IPS-18c (cell line): ENCODE measurements around the gene MKLN1.

ENCODE experiments used
- H3K4me3 ChIP-seq: 2 replicates; pipeline ENCODE4 v1.7.0; 2013; ENCODE audit warnings: low read depth, mild to moderate bottlenecking, low read length, moderate library complexity; ENCODE audit not compliant: insufficient read depth
- H3K9me3 ChIP-seq: one replicate; pipeline ENCODE4 v1.6.1; 2013; ENCODE audit warnings: mild to moderate bottlenecking, low read length, moderate library complexity; ENCODE audit not compliant: control insufficient read depth, insufficient read depth

MKLN1 gene

DNA sequence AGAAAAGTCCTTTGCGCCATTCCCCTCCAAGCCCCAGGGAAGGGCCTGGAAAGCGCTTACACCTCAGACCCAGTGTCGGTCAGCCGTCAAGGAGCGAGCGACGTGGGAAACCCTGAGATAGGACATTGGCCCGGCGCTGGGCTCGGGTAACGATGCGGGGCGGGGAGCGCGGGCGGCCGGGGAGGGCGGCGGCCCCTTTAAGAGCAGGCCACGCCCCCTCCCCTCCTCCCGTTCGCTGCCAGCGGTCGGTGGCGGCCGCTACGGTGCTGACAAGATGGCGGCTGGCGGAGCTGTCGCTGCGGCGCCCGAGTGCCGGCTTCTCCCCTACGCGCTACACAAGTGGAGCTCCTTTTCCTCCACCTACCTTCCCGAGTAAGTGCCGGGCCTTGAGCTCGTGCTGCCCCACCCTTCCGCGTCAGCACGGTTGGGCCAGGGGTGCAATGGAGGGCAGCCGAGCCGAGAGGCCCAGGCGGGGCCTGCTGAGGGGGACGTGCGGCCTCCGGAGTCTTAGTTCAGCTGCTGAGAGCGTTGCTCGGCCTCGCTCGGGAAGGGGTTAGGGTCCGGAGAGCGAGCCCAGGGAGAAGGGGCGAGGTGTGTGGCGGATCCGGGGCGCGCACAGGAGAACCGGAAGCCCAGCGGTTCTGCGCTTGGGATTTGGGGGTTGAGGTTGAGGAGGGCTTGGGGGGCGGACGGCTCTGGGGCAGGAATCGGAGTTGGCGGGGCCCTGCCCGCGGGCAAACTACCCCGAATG lies at the start of gene MKLN1:
Gene MKLN1, plus strand, starts transcription at position 251 of the 751 bp plus-strand sequence. Its CDS starts 24 bp downstream, at position 275.
- Histone ChIP-seq H3K4me3 (peak within 1 kb of the TSS; percentile 93), H3K9me3 (no peaks in the 10 kb centered on the region)

DNA sequence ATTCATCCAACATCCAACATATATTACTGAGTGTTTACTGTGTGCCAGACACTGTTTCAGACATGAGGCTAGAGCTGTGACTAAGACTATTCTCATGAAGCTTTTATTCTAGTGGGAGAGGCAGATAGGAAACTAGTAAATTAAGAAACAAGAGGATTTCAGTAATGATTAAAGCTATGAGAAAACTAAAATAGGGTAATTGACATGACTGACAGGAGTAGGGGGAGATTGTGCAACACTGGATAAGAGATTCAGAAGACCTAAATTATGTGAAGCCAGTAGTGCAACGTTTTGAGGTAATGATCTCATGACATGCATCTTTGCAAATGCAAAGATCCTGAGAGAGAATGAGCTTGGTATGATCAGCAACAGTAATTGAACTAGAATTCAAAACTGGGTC lies 48.6 kb upstream of the MKLN1 start:
- Histone ChIP-seq H3K9me3 (no peaks in the 10 kb centered on the region), H3K4me3 (no peak overlapping the region)

DNA sequence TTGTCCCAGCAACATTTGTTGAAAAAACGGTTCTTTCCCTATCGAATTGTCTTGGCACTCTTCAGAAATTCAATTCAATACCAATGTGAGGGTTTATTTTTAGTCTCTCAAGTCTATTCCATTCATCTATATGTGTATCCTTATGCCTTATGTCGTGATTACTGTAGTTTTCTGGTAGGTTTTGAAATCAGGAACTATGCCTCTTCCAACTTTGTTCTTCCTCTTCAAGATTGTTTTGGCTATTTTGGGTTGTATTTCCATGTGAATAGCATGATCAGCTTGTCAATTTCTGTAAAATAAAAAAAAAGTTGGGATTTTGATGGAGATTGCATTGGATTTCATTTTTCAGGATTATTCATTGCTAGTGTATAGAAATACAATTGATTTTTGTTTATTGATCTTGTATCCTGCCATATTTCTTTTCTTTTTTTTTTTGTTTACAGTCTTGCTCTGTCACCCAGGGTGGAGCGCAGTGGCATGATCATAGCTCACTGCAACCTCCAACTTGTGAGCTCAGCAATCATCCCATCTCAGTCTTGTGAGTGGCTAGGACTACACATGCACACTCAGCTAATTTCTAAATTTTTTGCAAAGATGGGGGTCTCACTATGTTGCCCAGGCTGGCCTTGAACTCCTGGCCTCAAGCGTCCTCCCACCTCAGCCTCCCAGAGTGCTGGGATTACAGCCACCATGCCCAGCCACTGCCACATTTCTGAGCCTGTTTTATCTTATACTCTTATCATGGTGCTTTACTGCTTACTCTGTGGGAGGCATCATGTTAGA lies 46.2 kb upstream of the MKLN1 start:
- H3K4me3 ChIP-seq = no peak overlapping the region
- no peaks in the 10 kb centered on the region for H3K9me3 ChIP-seq

DNA sequence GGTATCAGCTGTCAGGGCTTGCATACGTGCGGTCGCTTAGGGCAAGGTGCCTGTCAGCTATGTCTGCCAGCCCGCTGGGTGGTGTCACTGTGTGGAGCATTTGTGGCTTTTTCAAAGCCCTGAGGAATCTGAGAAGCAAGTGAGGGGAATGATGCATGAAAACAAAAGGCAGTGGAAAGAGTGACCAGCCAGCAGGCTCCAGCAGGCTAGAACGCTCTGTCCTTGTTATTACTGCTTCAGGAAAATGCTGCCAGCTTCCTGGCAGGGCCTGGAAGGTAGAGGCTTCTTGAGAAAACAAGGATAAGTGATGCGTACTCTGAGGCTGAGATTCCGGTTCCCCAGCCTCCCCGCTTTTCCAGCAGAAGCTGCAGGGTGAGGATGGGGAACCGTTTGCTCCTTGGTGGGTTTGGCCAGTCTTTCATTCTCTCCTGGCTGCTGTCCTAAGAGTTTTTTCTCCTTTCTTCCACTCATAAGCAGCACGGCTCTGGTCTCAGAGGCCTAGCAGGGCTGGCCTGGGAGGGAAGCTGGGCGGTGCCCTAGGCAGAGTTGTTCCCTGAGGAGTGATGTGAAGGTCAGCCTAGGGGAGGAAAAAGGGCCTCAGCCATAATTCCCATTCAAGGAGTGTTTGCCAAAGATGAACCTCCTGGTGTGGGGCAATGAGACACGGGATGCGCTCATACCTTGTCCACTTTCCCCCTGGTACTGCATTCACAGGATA lies 42.8 kb upstream of the MKLN1 start:
- Histone ChIP-seq H3K4me3 (no peak overlapping the region), H3K9me3 (no peaks in the 10 kb centered on the region)

DNA sequence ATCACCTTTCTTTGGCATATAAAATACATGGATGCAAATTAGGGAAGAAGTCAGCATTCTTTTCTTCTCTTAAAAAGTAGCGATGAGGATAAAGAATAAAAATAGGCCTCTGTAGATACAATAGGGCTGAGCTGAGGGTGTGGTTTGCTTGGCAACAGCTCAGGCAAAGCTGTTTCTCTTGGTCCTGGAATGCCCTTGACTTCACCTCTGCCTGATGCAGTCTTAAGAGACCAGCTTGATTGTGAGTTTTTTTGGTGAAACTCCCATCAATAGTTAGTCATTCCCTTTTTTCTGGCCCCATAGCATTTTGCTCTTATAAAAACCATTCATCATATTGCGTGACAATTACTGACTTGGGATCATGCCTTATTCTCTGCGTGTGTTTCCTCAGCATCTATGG lies 42.1 kb upstream of the MKLN1 start:
- no peak overlapping the region for H3K4me3 ChIP-seq

DNA sequence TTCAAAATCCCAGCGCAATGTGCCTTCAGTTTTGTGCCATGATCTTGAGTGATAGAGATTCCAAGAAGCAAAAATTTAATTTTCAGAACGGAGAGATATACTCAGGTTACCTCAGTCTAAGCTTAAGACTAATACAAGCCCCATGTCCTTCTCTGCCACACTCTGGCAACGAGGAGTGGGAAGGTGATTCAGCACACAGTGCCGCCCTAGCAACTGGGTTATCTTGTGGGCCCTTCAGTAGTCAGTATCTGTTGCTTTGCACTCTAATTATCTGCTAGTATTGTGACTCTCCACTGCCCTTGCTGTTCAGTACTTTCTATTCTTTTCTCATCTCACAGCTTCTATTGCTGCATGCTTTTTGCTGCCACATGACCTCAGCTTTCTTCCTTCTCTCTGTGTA lies 39.2 kb upstream of the MKLN1 start:
- H3K4me3 ChIP-seq = no peak overlapping the region

More for the DNA sequence above, 42.1 kb upstream of the MKLN1 start:
- H3K9me3 ChIP-seq = no peaks in the 10 kb centered on the region

DNA sequence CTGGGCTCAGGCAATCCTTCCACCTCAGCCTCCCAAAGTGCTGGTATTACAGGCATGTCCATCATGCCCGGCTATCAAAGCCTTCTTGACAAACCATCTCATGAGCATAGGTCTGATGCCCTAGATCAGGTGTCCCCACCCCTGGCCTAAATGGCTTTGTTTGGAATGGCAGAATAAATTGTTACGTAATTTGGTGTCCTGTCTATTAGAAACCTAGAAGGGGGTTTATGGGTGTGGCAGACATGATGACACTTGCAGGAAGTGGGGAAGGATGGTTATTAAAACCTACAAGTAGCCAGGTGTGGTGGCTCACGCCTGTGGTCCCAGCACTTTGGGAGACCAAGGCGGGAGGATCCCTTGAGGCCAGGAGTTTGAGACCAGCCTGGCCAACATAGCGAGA lies 38.6 kb upstream of the MKLN1 start:
- Histone ChIP-seq H3K9me3 (no peaks in the 10 kb centered on the region), H3K4me3 (no peak overlapping the region)

More for the DNA sequence above, 39.2 kb upstream of the MKLN1 start:
- no peaks in the 10 kb centered on the region for H3K9me3 ChIP-seq

DNA sequence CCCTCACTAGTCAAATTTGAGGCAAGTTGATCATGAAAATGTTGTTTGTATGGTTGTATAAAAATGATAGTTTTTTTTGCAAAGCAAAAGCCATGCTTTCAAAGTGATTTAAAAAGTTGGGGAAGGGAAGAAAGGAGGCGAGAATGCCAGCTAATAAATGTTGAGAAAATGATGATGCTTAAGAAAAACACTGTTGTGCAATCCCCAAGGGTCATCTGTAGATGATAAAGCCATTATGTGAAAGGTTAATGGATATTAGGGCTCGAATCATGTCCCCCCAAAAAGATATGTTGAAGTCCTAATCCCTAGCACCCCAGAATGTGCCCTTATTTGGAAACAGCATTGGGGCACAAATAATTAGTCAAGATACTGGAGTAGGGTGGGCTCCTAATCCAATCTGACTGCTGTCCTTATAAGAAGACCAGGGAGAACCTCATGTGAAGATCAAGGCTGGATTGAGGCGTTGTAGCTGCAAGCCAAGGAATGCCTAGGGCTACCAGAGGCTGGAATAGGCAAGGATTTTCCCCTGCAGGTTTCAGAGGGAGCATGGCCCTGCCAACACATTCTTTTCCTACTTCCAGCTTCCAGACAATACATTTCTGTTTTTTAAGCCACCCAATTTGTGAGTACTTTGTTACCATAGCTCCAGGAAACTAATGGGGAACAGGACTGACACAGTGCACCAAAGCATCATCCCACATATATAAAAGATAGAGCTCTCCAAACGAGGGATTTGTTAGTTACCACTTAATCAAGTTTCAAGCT lies 35.4 kb upstream of the MKLN1 start:
- H3K9me3 ChIP-seq = no peaks in the 10 kb centered on the region
- no peak overlapping the region for H3K4me3 ChIP-seq

DNA sequence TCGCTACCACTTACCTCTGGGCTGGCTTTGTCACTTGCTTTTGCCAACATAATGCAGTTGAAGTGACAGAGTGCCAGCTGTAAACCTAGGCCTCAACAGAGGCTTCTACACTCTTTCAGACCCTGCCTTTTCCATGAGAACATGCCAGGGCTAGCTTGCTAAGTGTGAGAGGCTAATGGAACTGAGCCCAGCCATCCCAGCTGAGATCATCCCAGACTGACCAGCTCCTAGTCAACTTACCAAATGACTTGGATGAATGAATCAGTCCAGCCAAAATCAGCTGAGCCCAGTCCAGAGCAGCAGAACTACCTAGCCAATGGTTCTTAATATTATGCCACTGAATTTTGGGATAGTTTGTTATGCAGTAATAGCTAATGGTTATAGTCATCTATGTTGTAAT lies 34.7 kb upstream of the MKLN1 start:
- Histone ChIP-seq H3K4me3 (no peak overlapping the region), H3K9me3 (no peaks in the 10 kb centered on the region)

DNA sequence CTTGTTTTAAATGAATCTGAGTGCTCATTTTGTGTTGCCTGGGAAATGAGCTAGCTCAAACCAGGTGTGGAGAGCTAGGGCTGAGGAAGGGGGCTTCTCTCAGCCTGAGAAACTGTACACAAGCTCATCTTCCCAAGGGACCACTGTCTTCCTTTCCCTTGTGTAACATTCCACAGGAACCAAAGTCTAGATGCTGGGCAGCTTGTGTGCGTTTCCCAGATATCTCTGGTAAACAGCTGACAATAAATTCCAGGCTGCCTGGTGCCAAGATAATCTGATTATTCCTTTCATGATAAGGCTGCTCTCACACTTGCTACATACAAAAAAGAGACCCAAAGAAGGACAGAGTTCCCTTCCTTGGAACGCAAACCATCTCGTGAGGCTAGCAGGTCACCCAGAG lies 33.1 kb upstream of the MKLN1 start:
- no peaks in the 10 kb centered on the region for H3K9me3 ChIP-seq
- H3K4me3 ChIP-seq = no peak overlapping the region

DNA sequence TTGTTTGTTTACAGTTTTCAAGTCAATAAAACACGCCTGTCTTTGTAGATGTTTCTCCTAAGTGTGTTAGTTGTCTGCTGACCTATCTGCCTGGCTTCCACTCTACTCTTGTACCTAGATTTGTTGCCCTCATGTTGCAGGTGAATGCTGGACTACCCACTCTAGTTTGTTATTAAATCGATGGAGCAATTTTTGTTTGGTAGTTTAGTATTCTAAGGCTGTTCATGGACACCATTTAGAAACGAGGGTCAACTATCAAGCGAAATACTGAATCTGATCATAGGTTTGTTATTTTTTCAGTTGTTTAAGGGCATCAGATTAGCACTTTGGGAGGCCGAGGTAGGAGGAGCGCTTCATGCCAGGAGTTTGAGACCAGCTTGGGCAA lies 29.1 kb upstream of the MKLN1 start:
- Histone ChIP-seq H3K4me3 (no peak overlapping the region), H3K9me3 (no peaks in the 10 kb centered on the region)

DNA sequence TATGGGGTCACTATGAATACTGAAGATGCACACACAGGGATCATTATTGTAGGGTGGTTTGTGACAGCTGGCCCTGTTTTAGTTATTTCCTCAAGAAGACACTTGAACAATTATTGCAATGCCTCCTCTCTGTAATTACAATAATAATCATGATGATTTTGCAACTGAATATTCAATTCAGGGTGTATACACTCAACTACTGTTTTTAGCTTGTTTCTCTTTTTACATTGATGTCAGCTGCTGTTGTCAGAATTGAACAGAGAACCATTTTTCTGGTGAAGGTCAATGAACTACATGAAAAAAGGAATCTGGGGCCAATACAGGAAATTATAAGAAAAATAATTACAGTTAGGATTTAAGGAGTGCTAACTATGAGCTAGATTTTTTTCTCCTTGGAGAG lies 28.6 kb upstream of the MKLN1 start:
- no peak overlapping the region for H3K4me3 ChIP-seq
- H3K9me3 ChIP-seq = no peaks in the 10 kb centered on the region

DNA sequence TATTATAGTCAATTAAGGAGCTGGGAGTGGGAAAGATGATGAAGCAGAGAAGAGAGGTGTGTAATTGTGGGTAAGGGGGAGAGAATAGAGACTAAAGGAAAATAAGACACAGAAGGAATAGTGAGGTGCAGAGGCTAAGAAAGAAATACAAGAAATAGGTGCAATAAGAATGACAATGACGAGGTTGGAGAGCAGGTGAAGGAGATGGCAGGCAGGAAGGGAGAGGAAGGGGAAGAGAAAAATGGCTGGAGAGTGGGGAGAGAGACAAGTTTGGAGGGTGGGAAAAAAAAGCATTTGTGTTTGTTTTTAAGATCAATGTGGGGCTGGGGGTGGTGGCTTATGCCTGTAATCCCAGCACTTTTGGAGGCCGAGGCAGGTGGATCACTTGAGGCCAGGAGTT lies 27.6 kb upstream of the MKLN1 start:
- no peaks in the 10 kb centered on the region for H3K9me3 ChIP-seq
- H3K4me3 ChIP-seq = no peak overlapping the region

DNA sequence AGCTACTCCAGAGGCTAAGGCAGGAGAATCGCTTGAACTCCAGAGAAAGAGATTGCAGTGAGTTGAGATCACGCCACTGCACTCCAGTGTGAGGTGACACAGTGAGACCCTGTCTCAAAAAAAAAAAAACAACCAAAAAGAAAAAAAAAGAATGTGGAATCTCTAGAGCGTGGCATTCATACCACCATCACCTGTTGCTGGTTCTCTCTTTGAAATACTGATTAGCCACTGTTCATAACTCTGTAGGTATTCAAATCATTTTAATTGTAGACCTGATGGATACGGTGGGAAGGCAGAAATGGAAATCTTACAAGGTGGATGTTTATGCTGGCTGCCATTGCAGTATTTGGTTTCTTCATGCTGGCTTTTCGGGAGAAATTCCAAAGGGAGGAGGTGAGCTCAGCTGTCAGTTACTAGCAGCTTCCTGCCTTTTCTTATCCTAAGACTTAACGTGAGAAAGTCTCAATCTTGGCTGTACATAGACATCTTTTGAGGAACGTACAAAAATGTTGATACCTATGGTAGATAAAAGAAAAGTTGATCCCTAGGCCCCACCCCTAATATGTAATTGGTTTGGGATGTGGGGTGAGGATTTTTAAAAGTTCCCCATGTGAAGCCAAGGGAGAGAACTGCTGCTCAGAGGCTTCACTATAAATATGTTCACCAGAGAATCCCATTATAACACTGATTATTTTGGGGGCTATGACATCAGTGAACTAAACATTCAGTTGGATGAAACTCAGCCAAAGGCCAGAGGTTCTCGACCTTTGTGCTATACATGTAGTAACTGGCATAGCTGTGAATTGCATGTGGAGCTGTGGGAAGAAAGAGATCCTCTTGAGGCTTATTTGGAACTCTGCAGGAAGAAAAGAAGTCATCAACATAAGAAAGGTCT lies 26.9 kb upstream of the MKLN1 start:
- no peaks in the 10 kb centered on the region for H3K9me3 ChIP-seq
- no peak overlapping the region for H3K4me3 ChIP-seq

DNA sequence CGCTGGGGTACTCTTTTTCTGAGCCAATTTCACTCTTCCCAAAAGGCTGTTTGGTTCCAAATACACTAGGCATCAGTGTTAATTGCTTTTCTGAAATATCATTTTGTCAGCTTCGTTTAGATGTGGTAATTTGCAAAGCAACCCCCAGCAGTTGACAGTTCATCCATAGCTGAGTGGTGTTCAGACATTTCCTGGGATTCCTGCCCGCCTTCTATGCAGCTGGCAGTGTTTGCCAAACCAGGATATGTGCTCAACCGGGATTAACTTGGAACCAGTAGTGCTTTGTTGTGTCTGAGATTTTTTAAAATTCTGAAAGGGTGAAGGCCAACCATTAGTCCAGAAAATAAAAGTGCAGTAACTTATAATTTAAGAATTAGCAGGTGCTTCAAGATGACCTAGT lies 25.2 kb upstream of the MKLN1 start:
- Histone ChIP-seq H3K4me3 (no peak overlapping the region), H3K9me3 (peaks cover 7% of the 10 kb centered on the region)

DNA sequence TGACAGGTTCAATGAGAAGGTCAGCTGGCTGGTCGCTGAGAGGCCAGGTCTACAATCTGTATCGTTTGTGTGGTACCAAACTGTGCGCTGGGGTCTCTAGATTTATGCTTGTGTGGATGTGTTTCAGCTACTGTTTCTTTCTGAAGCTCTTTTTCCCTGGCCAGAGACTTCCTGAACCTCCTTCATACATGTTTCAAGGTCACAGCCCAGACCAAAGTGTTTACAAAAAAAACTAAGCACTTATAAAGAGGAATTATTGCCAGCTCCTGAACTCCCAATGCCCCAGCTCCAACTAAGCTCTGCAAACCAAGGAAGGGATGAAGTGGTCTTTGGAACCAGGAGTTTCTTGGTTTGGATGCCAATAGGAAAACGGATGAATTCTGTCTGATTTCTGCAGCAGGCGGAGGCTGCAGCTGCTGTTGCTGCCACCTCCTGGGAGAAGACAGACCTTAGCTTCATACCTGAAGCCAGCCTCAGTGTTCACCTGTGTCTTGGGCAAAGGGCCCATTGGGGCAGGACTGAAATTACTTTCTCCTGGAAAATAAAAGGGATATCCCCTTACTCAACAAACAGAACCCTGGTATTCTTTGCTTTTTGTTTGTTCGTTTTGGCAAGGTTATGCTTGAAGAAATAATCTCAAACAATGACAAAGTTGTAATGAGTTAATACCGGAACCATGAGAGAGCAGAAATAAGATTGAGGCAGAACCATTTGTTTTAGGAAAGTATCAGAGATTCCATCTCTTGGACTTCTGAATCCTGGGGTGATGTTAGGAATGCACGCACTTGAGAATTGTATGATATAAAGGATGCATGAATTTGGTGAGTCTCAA lies 24.6 kb upstream of the MKLN1 start:
- H3K4me3 ChIP-seq = no peak overlapping the region
- H3K9me3 ChIP-seq = peaks cover 7% of the 10 kb centered on the region
